ENCODE results near the gene NHERF1. TPM values are rescaled to one million over a fixed set of nuclear protein-coding genes. Genes with fewer than 3 reads are reported as not detected.

The NHERF1 gene
- total and polyA plus RNA-seq, 2 of the 13 experiments (the other 11 are each of a cell fraction or from before 2014, with no cell fraction given) = 169 to 269 TPM

GRCh38 chr17:74712301-74712700 is 36.1 kb upstream of the NHERF1 start:
- no peaks in the 10 kb centered on the region for H3K9me3 ChIP-seq (ENCODE audit: low read length)
- CTCF ChIA-PET (ENCODE audit: low intra/inter-chr PET ratio, low total read pairs) = no interaction called here
- 0 out of 2 replicates have a peak, but pooled peaks cover 4% of the 10 kb centered on the region for H4K20me1 ChIP-seq (ENCODE audit: insufficient read depth, low read length)
- H3K9ac ChIP-seq (ENCODE audit: insufficient read depth, low read depth, low read length) = no peak overlapping the region
- no peak overlapping the region for H3K4me2 ChIP-seq (ENCODE audit: low read depth, low read length)
- H3K4me1 ChIP-seq (ENCODE audit: insufficient read depth, low read length) = peaks cover 26% of the 10 kb centered on the region
- WGBS (ENCODE audit: low lambda C conversion rate) = 32% methylated on average over 7 of the region's 7 CpGs
- ATAC-seq = no peak; the same call in 1 of the 3 replicates
- DNase-seq (ENCODE audit: low spot score) = no peak
- H3K27me3 ChIP-seq (ENCODE audit: control insufficient read depth in 1 of 2, insufficient read depth in 2 of 2, low read length in 2 of 2) = peaks cover 0 to 37% of the 10 kb centered on the region in 2 experiments; a peak in 4 of 5 replicates
- no peak overlapping the region for H3K4me3 ChIP-seq (replicated peaks in 1 of 3; ENCODE audit: insufficient read depth in 1 of 3, low read depth in 2 of 3, low read length in 3 of 3)
- H3K27ac ChIP-seq (ENCODE audit: extremely low read length, insufficient read depth, low read length) = no peak overlapping the region
- intact Hi-C loops (cut with micrococcal nuclease; ENCODE audit: unreplicated experiment) (no loop called here), in situ Hi-C loops (cut with HindIII; ENCODE audit: extremely low pct_ligation_motif_present, low pct_unique_long_range_greater_than_20kb) (no loop called here)
- TF ChIP-seq CENPT (CRISPR knock-in tag; IDR thresholded peaks at IDR 0.05; ENCODE audit: low read depth) (no peak), HNRNPL (IDR thresholded peaks at IDR 0.05; ENCODE audit: low read depth, low read length) (no peak), NAIF1 (CRISPR knock-in tag; IDR thresholded peaks at IDR 0.05; ENCODE audit: borderline replicate concordance) (no peak), PAX8 (CRISPR knock-in tag; IDR thresholded peaks at IDR 0.05; ENCODE audit: borderline replicate concordance) (no peak), ZNF264 (CRISPR knock-in tag; IDR thresholded peaks at IDR 0.05) (no peak), DMAP1 (CRISPR knock-in tag; IDR thresholded peaks at IDR 0.05) (no peak), ZNF616 (CRISPR knock-in tag; IDR thresholded peaks at IDR 0.05; ENCODE audit: low read depth) (no peak), ZNF547 (CRISPR knock-in tag; IDR thresholded peaks at IDR 0.05) (no peak), ZNF7 (CRISPR knock-in tag; IDR thresholded peaks at IDR 0.05) (no peak), ZNF550 (CRISPR knock-in tag; IDR thresholded peaks at IDR 0.05; ENCODE audit: borderline replicate concordance) (no peak), E2F2 (CRISPR knock-in tag; IDR thresholded peaks at IDR 0.05; ENCODE audit: borderline replicate concordance) (no peak), GABPB1 (CRISPR knock-in tag; IDR thresholded peaks at IDR 0.05) (no peak), NFKBIZ (CRISPR knock-in tag; IDR thresholded peaks at IDR 0.05) (no peak)
- TF ChIP-seq, protein P1, sequence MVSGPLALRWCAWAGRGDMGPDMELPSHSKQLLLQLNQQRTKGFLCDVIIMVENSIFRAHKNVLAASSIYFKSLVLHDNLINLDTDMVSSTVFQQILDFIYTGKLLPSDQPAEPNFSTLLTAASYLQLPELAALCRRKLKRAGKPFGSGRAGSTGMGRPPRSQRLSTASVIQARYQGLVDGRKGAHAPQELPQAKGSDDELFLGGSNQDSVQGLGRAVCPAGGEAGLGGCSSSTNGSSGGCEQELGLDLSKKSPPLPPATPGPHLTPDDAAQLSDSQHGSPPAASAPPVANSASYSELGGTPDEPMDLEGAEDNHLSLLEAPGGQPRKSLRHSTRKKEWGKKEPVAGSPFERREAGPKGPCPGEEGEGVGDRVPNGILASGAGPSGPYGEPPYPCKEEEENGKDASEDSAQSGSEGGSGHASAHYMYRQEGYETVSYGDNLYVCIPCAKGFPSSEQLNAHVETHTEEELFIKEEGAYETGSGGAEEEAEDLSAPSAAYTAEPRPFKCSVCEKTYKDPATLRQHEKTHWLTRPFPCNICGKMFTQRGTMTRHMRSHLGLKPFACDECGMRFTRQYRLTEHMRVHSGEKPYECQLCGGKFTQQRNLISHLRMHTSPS (CRISPR knock-in tag; IDR thresholded peaks at IDR 0.05; ENCODE audit: low read depth) = no peak
- TF ChIP-seq, protein P2, sequence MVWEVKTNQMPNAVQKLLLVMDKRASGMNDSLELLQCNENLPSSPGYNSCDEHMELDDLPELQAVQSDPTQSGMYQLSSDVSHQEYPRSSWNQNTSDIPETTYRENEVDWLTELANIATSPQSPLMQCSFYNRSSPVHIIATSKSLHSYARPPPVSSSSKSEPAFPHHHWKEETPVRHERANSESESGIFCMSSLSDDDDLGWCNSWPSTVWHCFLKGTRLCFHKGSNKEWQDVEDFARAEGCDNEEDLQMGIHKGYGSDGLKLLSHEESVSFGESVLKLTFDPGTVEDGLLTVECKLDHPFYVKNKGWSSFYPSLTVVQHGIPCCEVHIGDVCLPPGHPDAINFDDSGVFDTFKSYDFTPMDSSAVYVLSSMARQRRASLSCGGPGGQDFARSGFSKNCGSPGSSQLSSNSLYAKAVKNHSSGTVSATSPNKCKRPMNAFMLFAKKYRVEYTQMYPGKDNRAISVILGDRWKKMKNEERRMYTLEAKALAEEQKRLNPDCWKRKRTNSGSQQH (CRISPR knock-in tag; IDR thresholded peaks at IDR 0.05; ENCODE audit: low read depth) = no peak
- TF ChIP-seq, protein P3, sequence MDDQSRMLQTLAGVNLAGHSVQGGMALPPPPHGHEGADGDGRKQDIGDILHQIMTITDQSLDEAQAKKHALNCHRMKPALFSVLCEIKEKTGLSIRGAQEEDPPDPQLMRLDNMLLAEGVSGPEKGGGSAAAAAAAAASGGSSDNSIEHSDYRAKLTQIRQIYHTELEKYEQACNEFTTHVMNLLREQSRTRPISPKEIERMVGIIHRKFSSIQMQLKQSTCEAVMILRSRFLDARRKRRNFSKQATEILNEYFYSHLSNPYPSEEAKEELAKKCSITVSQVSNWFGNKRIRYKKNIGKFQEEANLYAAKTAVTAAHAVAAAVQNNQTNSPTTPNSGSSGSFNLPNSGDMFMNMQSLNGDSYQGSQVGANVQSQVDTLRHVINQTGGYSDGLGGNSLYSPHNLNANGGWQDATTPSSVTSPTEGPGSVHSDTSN (CRISPR knock-in tag; IDR thresholded peaks at IDR 0.05; ENCODE audit: borderline replicate concordance) = no peak
- no peaks in the 10 kb centered on the region for H3K36me3 ChIP-seq (replicated peaks in 1 of 2; ENCODE audit: control insufficient read depth in 1 of 2, insufficient read depth in 2 of 2, low read length in 2 of 2)
- POLR2A ChIA-PET = no interaction called here
- no peak for FAIRE-seq
- H3K79me2 ChIP-seq (ENCODE audit: insufficient read depth, low read length) = no peaks in the 10 kb centered on the region
- H2AFZ ChIP-seq (ENCODE audit: low read length) = no peak overlapping the region
- BruUV-seq (replicated peaks) = no TSS peak
